ENCODE results near the gene CRIP2. TPM values are rescaled to one million over a fixed set of nuclear protein-coding genes. Genes with fewer than 3 reads are reported as not detected.
A peak's percentile ranks its signal among the peaks of the same experiment; 100 is the strongest.

Gene CRIP2
- polyA plus RNA-seq, 3 donors from 2014 or later = 5.7 to 30.2 (median 18.1) TPM

GRCh38 chr14:105447651-105448640 is 26.7 kb upstream of the CRIP2 start:
- no peak for DNase-seq
- Mint-ChIP-seq H3K4me3 (no peak overlapping the region), H3K9me3 (no peaks in the 10 kb centered on the region), H3K4me1 (no peaks in the 10 kb centered on the region), H3K27me3 (ENCODE audit: low read depth in 3 of 3) (peaks cover 0 to 2% (median 0%) of the 10 kb centered on the region in 3 donors), H3K36me3 (peaks cover 3 to 7% (median 3%) of the 10 kb centered on the region in 3 donors), H3K27ac (peak overlapping the region in 1 of 6 donors; percentile 61)

- H3K9me3 Mint-ChIP-seq = no peaks in the 10 kb centered on the region
- H3K27ac Mint-ChIP-seq = no peak overlapping the region
- DNase-seq = peak; percentile 61 to 64 (median 63)
- peaks cover 6 to 7% (median 7%) of the 10 kb centered on the region in 3 donors for H3K36me3 Mint-ChIP-seq
- H3K4me1 Mint-ChIP-seq = no peaks in the 10 kb centered on the region
- H3K4me3 Mint-ChIP-seq = no peak overlapping the region
- peaks cover 0 to 2% (median 0%) of the 10 kb centered on the region in 3 donors for H3K27me3 Mint-ChIP-seq (ENCODE audit: low read depth in 3 of 3)
Observed at GRCh38 chr14:105448706-105449111, 25.9 kb upstream of the CRIP2 start.

GRCh38 chr14:105449276-105450122 is 25.1 kb upstream of the CRIP2 start:
- DNase-seq = no peak
- Mint-ChIP-seq H3K36me3 (peaks cover 6 to 7% (median 7%) of the 10 kb centered on the region in 3 donors), H3K27ac (no peak overlapping the region), H3K9me3 (no peaks in the 10 kb centered on the region), H3K4me3 (no peak overlapping the region), H3K4me1 (no peaks in the 10 kb centered on the region), H3K27me3 (ENCODE audit: low read depth in 3 of 3) (peaks cover 0 to 2% (median 2%) of the 10 kb centered on the region in 3 donors)

- H3K4me1 Mint-ChIP-seq = no peaks in the 10 kb centered on the region
- no peak overlapping the region for H3K27ac Mint-ChIP-seq
- no peaks in the 10 kb centered on the region for H3K9me3 Mint-ChIP-seq
- H3K4me3 Mint-ChIP-seq = no peak overlapping the region
- H3K36me3 Mint-ChIP-seq = peaks cover 6 to 7% (median 7%) of the 10 kb centered on the region in 3 donors
- no peak for DNase-seq
- peaks cover 0 to 2% (median 2%) of the 10 kb centered on the region in 3 donors for H3K27me3 Mint-ChIP-seq (ENCODE audit: low read depth in 3 of 3)
Observed at GRCh38 chr14:105450123-105450505, 24.5 kb upstream of the CRIP2 start.

GRCh38 chr14:105450864-105451720 is 23.5 kb upstream of the CRIP2 start:
- no peak for DNase-seq
- no peak overlapping the region for H3K4me3 Mint-ChIP-seq

GRCh38 chr14:105452963-105453362 is 21.7 kb upstream of the CRIP2 start:
- Mint-ChIP-seq H3K36me3 (peaks cover 6 to 11% (median 7%) of the 10 kb centered on the region in 3 donors), H3K27ac (no peak overlapping the region)
- no peak for DNase-seq

More at GRCh38 chr14:105450864-105451720, 23.5 kb upstream of the CRIP2 start:
- no peaks in the 10 kb centered on the region for H3K9me3 Mint-ChIP-seq
- no peaks in the 10 kb centered on the region for H3K4me1 Mint-ChIP-seq
- no peak overlapping the region for H3K27ac Mint-ChIP-seq
- H3K27me3 Mint-ChIP-seq (ENCODE audit: low read depth in 3 of 3) = peaks cover 0 to 2% (median 2%) of the 10 kb centered on the region in 3 donors
- peaks cover 6 to 11% (median 7%) of the 10 kb centered on the region in 3 donors for H3K36me3 Mint-ChIP-seq

GRCh38 chr14:105453847-105454246 is 20.8 kb upstream of the CRIP2 start:
- no peaks in the 10 kb centered on the region for H3K9me3 Mint-ChIP-seq
- no peak overlapping the region for H3K4me3 Mint-ChIP-seq

More at GRCh38 chr14:105452963-105453362, 21.7 kb upstream of the CRIP2 start:
- Mint-ChIP-seq H3K9me3 (no peaks in the 10 kb centered on the region), H3K4me1 (no peaks in the 10 kb centered on the region), H3K4me3 (no peak overlapping the region), H3K27me3 (ENCODE audit: low read depth in 3 of 3) (peaks cover 0 to 2% (median 0%) of the 10 kb centered on the region in 3 donors)

GRCh38 chr14:105455086-105455640 is 19.5 kb upstream of the CRIP2 start:
- H3K27me3 Mint-ChIP-seq (ENCODE audit: low read depth in 3 of 3) = peaks cover 0 to 2% (median 0%) of the 10 kb centered on the region in 3 donors
- no peak overlapping the region for H3K27ac Mint-ChIP-seq
- H3K36me3 Mint-ChIP-seq = peaks cover 6 to 11% (median 7%) of the 10 kb centered on the region in 3 donors
- H3K9me3 Mint-ChIP-seq = no peaks in the 10 kb centered on the region
- no peak overlapping the region for H3K4me3 Mint-ChIP-seq
- no peaks in the 10 kb centered on the region for H3K4me1 Mint-ChIP-seq
- DNase-seq = no peak

More at GRCh38 chr14:105453847-105454246, 20.8 kb upstream of the CRIP2 start:
- peaks cover 6 to 11% (median 7%) of the 10 kb centered on the region in 3 donors for H3K36me3 Mint-ChIP-seq
- no peak overlapping the region for H3K27ac Mint-ChIP-seq
- no peak for DNase-seq
- H3K4me1 Mint-ChIP-seq = no peaks in the 10 kb centered on the region
- peaks cover 0 to 2% (median 0%) of the 10 kb centered on the region in 3 donors for H3K27me3 Mint-ChIP-seq (ENCODE audit: low read depth in 3 of 3)

GRCh38 chr14:105455766-105456660 is 18.6 kb upstream of the CRIP2 start:
- no peak for DNase-seq
- Mint-ChIP-seq H3K4me3 (no peak overlapping the region), H3K36me3 (peaks cover 6 to 11% (median 7%) of the 10 kb centered on the region in 3 donors), H3K27me3 (ENCODE audit: low read depth in 3 of 3) (peaks cover 0 to 2% (median 0%) of the 10 kb centered on the region in 3 donors), H3K9me3 (no peaks in the 10 kb centered on the region), H3K27ac (no peak overlapping the region), H3K4me1 (no peaks in the 10 kb centered on the region)

GRCh38 chr14:105456736-105457617 is 17.6 kb upstream of the CRIP2 start:
- H3K36me3 Mint-ChIP-seq = peaks cover 5 to 15% (median 7%) of the 10 kb centered on the region in 3 donors
- no peak overlapping the region for H3K27ac Mint-ChIP-seq
- no peak for DNase-seq
- H3K4me1 Mint-ChIP-seq = no peaks in the 10 kb centered on the region
- H3K9me3 Mint-ChIP-seq = no peaks in the 10 kb centered on the region
- peaks cover 0 to 2% (median 0%) of the 10 kb centered on the region in 3 donors for H3K27me3 Mint-ChIP-seq (ENCODE audit: low read depth in 3 of 3)
- H3K4me3 Mint-ChIP-seq = no peak overlapping the region

- no peak for DNase-seq
- H3K27me3 Mint-ChIP-seq (ENCODE audit: low read depth in 3 of 3) = peaks cover 0 to 2% (median 0%) of the 10 kb centered on the region in 3 donors
- H3K4me3 Mint-ChIP-seq = no peak overlapping the region
- H3K36me3 Mint-ChIP-seq = peaks cover 0 to 11% (median 3%) of the 10 kb centered on the region in 3 donors
- no peak overlapping the region for H3K27ac Mint-ChIP-seq
- H3K4me1 Mint-ChIP-seq = no peaks in the 10 kb centered on the region
- H3K9me3 Mint-ChIP-seq = no peaks in the 10 kb centered on the region
Observed at GRCh38 chr14:105458010-105458409, 16.6 kb upstream of the CRIP2 start.

Data from immature natural killer cell (primary cell).